Middle frontal gyrus (tissue), 1 donor: ENCODE measurements around the gene MSL1.

Experiments
- DNase-seq: peaks from one replicate; pipeline ENCODE4 v3.0.0-alpha.2; 2015; ENCODE audit warnings: low spot score; ENCODE audit errors: extremely low spot score

MSL1 gene

GRCh38 chr17:40091691-40092397 lies 29.9 kb upstream of the MSL1 start:
- DNase-seq, result no peak

DNA sequence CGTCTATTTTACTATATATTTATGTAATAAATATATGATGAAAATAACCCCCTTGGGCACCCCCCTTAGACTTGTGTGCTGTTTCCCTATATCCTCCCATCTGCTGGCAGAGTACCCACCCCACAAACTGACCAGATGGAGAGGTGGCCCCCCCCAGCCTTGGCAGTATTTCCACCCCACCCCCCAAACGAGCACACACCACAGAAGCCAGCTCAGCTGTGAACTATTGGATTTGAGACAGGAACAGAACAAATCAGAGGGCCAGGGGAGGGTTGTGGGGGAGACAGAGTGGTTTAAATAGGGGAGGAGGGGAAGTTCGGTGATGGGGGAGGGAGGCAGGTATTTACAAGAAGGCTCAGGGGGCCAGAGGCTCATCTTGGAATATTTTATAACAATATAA lies 29.2 kb upstream of the MSL1 start:
- DNase-seq, result no peak

GRCh38 chr17:40093005-40093579 lies 28.7 kb upstream of the MSL1 start:
- no peak for DNase-seq

DNA sequence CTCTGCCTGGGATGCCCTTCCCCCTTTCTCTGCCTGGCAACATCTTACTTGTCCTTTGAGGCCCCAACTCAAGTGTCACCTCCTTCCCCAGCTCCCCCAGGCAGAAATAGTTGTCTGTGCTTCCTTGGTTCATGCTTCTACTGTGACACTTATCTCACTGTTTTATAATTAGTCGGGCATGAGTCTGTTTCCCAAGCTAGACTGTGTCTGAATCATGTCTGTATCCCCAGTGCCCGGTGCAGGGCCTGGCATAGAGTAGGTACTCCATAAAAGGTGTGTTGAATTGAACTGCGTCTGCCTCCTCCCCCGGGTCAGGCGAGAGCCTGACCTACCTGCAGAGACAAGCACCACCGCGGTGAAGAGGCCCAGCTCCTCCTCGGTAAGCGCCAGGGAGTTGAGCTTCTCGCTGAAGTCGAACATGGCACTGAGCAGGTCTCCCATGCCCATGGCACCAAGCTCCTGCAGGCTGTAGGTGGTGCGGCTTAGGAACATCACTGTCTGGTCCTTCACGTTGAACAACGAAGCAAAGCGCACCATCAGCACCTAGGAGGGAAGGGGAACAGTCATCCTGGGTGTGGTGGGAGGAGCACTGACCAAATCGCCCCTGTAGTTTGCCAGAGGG lies 28.1 kb upstream of the MSL1 start:
- DNase-seq, result no peak

- DNase-seq, result no peak
Observed at GRCh38 chr17:40094874-40095273, 26.9 kb upstream of the MSL1 start.

DNA sequence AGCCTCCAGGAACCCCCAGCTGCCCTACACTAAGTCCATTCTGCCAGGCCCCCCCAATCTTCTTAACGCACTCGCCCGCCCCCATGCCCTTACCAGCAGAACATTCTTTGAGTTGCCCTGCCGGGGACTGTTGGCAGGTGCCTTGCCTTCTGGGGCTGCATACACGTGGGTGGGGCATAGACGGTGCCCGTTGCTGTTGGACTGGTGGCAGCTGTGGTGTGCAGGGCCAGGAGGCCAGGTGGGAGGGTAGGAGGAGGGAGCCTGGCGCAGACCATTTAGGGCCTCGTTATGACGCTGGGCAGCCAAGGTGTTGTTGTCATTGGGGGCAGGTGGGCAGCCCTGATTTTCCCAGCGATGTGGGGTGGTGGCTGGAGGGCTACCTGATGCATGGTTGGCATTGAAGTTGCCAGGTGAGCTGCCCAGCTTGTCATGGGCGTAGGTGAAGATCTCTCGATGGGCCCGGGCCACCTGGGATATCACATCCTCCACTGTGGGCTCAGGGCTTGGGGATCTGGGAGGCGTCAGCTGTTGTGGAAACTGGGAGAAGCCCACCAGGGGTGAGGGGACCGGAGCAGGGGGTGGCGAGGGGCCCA lies 26.3 kb upstream of the MSL1 start:
- no peak for DNase-seq

- no peak for DNase-seq
Observed at GRCh38 chr17:40095944-40096791, 25.6 kb upstream of the MSL1 start.

DNA sequence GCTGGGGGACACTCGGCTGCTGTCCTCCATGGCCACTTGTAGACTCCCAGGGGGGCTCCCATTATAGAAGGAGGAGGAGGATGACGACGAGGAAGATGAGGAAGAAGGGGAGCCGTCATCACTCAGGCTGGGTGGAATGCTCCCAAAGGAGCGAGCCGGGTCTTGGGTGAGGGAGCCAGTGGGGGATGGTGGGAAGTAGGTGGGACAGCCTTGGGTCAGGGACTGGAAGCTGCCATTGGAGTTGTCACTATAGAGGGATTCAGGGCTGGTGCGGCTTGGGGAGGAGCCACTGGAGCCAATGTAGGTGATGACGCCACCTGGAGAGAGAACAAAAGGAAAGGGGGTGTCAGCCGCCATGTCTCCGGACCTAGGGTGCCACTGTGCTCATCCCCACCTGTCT lies 24.7 kb upstream of the MSL1 start:
- no peak for DNase-seq

DNA sequence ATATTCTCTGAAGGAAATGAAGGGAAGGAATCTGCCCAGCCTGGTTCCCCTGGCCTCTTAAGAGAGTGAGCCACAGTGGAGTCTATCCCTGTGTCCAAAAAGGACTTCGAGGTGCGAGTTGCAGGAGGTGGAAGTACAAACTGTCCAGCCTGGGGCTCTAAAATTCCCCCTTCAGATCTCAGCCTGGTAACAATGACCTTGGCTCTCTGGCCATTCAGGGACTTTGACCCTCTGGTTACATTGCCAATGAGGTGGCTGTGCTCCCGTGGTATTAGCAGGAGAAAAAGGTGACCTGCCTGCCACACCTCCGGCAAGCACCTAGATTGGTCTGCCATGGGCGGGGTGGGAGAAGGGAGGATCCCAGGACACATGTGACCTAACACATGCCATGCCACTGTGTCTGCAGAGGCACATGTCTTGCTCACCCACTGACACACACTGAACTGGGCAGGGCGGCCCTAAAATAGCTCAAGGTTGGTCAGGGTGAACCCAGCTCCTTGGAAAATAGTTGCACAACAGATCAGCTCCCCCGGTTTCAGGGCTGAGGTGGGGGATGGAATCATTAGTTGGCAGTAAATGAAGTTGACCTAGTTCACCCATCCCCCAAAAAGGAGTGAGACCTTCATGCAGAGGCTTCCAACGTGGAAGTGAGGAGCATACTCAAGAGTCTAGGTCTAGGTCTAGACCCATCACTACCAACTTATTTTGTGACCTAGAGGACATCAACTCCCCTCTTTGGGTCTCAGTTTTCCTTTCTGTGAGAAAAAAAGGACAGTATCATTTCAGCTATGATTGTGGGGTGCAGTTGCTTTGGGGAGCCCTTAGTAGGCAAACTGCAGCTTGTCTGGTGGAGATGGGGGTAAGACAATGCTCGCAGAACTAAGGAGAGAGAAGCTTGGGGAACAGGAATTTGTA lies 23.6 kb upstream of the MSL1 start:
- no peak for DNase-seq

DNA sequence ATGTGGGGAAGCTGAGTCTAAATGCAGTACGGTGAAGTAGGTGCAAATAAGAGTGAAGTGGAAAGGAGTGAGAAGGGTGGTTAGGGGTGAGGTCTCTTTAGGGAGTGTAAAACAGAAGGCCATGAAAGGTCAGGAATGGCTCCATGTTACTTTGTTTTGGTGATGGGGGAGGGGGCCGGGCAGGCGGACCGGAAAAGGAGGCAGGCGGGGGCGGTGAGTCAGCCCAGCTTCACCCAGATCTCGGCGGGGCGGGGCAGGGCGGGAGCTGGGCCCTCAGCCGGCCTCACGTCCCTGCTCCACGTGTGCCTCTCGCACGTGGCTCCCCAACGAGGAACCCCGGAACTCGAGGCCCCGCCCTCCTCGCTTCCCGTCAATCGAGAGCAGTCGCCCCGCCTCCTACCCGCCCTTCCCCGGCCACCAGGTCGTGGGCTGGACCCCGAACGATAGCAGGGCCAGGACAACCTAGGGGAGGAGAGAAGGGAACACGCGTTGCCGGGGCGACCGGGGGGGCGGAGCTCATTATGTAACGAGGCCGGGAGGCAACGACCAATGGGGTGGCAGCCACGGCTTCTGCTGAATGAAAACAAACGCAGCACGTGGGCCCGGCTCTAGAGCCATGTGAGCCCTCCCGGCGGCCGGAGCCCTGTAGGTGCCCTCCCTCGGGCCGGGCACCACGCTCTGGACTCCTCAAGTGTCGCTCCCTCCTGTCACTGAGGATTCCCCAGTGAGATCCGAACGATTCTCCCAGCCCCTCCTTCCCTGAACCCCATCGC lies 22.7 kb upstream of the MSL1 start:
- peak; percentile 91 for DNase-seq

DNA sequence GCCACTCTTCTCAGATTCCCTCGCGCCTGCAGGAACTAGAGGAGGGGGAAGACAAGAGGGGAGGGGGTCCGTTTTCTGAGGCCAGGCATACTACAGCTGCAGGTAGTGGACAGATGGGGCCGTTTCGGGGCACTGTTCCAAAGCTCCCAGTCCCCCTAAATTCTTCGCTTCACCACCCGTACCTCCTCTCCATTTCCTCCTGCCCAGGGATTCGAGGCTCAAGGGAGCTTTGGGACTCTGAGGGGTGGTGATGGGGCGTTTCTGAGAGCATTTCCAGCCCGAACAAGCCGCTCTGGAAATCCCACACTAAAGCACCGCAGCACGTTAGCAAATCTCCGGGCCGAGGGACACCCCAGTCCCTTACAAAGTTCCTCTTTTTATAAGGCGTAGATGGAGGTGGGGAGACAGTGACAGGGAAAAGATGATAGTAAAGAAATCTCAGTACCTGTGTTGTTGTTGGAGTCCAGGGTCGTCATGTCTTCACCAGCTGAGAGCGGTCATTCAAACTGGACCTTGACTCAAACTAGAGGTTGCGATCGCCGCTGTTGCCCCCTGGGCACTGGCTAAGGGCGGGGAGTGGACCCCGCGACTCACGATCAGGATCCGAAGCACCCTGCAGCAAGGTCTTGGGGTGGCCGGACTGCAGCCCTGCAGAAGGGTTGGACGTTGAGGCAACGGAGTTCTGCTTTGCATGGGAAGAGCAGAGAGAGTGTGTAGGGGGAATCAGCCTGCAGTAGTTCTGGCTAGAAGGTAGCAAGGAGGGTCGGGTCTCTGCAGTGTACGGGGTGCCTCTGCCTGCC lies 22.0 kb upstream of the MSL1 start:
- no peak for DNase-seq

DNA sequence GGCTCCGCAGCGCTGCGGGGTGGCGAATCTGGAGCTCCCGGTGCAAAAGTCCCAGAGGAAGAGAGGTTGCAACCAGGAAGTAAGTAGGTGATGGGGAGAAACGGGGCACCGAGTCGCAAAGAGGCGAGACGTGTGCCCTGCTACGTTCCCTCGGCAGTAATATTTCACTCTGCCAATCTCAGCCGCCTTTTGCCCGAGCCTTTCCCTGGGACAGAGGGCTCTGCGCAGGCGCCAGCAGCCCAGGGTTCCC lies 21.4 kb upstream of the MSL1 start, which contains the start of gene NR1D1:
Gene NR1D1 (minus strand): TSS at position 171 of the 250 bp plus-strand sequence. CDS start 495 bp downstream, outside the sequence.
- no peak for DNase-seq

- DNase-seq, result peak; percentile 94
Observed at GRCh38 chr17:40100669-40101366, 21.0 kb upstream of the MSL1 start.

DNA sequence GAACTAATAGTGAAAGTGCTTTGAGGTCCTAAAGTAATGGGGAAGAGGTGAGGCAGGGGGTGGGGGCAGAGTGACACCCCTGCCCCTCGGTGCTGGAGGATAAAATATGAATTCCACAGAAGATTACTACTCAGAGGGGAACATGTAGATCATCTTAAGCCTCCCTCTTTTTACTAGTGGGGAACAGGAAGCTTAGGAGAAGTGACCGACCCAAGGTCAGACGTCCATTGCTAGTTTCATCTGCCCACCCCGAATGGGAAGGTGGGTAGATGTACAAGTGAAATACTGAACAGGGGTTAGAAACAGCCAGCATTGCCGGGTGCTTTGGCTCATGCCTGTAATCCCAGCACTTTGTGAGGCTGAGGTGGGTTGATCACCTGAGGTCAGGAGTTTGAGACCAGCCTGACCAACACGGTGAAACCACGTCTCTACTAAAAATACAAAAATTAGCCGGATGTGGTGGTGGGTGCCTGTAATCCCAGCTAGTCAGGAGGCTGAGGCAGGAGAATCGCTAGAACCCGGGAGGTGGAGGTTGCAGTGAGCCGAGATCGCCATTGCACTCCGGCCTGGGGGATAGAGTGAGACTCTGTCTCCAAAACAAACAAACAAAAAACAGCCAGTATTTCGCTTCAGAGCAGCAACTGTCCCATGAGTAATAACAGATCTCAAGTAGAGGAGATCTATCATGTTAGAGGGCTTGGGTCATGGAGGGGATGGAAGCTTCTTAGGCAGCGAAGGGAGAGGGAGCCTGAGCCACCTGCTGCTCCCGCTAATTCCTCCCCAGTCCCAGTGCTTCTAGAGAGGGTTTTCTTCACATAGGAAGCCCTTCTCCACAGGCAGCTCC lies 20.2 kb upstream of the MSL1 start:
- no peak for DNase-seq

DNA sequence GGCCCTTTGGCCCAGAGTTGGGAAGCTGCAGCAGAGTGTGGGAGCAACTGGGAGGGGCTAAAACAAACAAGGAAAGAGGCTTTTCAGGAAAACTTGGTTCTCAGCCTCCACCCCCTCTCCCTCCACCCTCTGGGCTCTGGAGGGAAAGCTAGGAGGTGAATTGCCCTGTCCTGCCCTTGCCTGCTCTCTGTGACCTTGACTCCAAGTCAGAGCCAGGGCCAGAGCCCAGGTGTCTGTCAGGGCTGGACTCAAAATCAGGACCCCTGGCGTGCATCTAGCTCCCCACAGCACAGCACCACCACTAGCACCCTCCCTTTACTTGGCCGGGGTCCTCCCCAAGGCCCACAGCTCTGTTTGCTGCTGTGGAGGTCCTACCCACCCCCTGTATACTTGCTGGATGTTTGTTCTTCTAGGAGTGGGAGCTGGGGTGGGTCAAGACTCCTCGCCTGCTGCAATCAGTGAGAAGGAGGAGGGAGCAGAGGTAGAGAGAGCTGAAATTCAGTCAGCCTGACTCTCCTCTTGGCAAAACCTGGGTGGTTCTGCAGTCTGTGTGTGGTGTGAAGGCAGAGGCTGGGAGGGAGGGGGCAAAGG lies 18.6 kb upstream of the MSL1 start:
- DNase-seq, result no peak

DNA sequence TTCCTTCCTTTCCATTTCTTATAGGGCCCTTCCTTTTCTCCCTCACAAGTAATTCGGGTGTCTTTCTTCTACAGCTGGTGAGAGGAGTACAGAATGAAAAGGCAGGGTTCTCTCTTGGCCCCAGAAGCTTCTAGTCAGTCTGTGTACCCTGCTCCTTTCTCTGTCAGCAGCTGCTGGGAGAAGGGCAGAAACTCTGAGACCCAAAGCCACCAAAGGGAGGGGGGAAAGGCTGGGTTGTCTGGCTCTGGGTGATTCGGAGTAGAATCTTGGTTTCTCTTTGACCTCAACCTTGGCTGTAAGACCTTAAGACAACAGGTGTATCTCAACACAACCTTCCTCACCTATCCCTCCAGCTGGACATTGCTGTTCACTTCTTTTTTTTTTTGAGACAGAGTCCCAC lies 18.1 kb upstream of the MSL1 start:
- DNase-seq, result no peak
